ENCODE results near the gene SIGLEC9.
"Not testable (repeated sequence)": the region's sequence is repeated elsewhere in the genome, so short reads cannot be mapped to it uniquely, and the experiment has no call there.

SIGLEC9 gene

DNA sequence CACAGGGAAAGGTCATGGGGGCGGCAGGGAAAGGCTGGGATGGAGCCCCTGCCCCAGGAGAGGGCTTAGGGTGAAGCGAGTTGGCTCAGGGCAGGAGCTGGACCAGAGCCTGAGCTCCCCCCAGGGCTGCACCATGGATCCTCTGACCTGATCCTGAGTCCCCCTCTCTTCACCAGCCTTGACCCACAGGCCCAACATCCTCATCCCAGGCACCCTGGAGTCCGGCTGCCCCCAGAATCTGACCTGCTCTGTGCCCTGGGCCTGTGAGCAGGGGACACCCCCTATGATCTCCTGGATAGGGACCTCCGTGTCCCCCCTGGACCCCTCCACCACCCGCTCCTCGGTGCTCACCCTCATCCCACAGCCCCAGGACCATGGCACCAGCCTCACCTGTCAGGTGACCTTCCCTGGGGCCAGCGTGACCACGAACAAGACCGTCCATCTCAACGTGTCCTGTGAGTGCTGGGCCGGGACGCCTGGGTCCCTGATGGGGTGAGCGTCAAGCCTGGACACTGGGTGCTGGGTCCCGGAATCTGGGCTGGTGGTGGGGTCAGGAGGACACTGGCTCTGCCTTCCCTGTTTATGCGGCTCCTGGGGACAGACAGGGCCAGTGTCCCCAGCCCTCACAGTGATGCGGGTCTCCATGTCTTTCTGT, 842 bp downstream of the SIGLEC9 start:
- DNase-seq = no peak

DNA sequence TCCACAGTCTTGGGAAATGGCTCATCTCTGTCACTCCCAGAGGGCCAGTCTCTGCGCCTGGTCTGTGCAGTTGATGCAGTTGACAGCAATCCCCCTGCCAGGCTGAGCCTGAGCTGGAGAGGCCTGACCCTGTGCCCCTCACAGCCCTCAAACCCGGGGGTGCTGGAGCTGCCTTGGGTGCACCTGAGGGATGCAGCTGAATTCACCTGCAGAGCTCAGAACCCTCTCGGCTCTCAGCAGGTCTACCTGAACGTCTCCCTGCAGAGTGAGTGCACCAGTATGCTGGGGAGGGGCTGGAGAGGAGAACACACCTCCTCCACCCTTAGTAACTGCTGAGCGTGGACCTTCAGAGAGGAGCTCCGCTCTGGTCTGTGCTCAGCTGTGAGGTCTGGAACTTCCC, 2.3 kb downstream of the SIGLEC9 start:
- DNase-seq = no peak

DNA sequence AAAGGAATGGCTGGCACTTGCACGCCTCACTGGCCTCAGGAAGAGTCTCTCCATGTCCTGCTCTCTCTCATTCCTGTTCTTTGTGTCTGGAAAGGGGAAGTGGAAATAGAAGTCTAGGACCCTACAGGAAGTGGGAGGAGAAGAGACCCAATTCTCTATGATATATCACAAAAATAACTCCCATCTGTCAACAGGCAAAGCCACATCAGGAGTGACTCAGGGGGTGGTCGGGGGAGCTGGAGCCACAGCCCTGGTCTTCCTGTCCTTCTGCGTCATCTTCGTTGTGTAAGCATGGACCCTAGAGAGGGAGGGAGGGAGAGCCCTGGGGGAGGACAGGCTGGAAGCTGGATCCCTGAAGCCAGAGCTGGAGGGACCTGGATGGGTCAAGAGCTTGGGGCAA, 3.0 kb downstream of the SIGLEC9 start:
- DNase-seq = peak; percentile 50

DNA sequence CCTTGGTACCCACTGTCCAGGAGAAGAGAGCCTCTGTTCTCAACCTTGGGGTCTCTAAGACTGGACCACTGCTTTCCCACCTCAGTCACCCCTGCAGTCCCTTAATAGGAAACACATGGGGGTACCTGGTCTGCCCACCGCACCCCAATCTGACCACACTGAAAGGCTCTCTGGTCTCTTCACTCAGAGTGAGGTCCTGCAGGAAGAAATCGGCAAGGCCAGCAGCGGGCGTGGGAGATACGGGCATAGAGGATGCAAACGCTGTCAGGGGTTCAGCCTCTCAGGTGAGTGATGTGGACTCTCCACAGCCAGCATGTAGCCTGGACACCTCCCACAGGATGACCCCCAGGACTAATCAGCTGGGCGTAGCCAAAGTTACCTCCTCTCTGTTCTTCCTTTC, 3.5 kb downstream of the SIGLEC9 start:
- no peak for DNase-seq

DNA sequence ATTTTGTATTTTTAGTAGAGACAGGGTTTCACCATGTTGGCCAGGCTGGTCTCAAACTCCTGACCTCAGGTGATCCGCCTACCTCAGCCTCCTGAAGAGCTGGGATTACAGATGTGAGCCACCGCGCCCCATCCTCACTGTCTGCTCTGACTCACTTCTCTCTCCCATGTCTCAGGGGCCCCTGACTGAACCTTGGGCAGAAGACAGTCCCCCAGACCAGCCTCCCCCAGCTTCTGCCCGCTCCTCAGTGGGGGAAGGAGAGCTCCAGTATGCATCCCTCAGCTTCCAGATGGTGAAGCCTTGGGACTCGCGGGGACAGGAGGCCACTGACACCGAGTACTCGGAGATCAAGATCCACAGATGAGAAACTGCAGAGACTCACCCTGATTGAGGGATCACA, 5.0 kb downstream of the SIGLEC9 start:
- no peak for DNase-seq

DNA sequence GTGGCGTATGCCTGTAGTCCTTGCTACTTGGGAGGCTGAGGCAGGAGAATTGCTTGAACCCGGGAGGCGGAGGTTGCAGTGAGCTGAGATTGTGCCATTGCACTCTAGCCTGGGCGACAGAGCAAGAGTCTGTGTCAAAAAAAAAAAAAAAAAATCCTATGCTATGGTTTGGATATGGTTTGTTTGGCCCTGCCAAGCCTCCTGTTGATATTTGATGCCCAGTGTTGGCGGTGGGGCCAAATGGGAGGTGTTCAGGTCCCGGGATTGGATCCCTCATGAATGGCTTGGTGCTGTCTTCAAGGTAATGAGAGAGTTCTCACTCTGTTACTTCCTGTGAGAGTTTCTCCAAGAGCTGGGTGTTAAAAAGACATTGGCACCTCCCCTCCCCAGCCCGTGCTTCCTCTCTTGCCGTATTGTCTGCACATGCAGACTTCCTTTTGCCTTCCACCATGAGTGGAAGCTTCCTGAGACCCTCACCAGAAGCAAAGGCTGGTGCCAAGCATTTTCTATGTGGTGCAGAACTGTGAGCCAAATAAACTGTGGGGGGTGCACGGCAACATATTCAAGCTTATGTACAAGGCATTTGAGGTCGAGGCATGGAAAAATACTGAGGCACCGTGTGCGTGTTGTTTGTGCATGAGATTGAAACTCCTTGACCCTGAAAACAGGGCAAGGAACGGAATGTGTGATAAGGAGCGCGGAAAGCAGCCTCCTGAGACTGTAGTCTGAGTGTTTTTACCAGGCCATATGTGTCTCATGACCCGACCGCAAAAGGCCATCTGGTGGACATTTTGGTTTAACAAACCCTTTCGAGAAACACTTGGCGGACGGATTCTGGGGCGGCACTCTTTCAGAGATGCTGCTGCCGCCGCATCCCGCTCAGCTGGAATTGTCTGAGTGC, 7.3 kb downstream of the SIGLEC9 start:
- peak; percentile 74 for DNase-seq

DNA sequence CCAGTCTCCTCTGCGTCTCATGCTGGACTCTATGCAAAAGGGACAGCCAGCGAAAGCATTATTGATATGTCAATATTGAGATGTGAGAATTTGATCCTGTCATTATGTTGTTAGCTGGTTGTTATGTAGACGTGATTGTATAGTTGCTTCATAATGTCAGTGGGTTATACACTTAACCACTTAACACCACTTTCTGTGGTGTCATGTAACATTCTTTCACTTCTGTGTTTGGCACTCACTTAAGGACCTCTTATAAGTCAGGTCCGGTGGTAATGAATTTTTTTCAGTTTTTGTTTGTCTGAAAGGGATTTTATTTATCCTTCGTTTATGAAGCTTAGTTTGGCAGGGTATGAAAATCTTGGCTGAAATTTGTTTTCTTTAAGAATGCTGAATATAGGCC, 10.3 kb downstream of the SIGLEC9 start:
- no peak for DNase-seq

DNA sequence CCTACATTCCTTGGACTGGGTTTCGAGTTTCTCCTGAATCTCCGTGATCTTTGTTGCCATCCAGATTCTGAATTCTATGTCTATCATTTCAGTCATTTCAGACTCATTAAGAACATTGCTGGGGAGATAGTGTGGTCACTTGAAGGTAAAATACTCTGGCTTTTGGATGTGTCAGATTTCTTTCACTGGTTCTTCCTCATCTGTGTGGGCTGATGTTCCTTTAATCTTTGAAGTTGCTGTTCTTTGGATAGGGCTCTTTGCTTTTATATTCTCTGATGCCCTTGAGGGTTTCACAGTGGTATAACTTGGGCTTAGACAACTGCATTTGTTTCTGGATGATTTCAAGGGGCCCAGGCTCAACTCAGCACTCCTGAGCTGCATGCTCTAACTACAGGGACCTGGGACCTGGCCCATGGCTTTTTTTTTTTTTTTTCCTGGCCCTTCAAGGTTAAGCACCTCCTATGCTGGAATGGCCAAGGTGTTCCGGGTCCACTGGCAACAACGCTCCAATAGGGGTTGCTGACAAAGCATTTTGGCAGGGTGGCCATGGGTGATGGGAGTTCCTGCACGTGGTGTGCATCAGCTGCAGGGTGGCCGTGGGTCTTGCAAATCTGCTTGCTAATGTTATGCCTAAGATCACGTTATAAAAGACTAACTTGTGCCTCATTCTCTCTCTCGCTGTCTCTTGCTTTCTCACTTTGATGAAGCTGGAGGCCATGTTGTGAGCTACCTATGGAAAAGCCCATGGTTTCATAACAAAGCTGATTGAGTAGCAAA, 11.5 kb downstream of the SIGLEC9 start:
- DNase-seq = no peak

DNA sequence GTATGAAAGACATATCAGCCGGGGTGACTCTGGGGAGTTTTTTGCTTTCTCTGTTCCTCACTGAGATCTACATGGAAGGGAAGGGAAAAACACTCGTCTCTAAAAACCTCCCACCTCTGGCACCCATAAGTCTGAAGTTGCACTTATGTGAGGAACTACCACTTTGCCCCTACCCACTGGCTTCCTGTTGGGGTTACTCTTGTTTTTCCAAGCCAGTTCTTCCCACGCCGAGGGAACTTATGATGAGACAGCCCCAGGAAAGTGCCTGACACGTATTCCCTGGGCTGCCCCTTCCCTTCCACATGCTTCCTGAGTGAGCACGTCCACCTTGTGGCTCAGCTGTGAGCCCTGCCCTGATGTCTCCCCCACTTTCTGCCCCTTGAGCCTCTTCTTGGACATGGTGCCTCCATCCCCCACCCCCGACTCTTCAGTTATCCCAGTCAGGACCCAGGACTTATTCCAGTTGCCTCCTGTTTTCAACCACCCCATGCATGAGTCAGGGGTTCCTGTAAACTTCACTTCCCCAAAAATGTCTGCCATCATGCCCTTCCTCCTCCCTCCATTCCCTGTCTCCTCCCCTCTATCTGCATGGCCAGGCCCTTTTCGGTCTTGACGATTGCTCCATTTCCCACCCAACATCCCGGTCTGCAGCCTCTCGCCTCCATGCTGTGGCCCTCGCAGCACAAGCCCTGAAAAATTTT, 12.3 kb downstream of the SIGLEC9 start:
- peak; percentile 29 for DNase-seq

DNA sequence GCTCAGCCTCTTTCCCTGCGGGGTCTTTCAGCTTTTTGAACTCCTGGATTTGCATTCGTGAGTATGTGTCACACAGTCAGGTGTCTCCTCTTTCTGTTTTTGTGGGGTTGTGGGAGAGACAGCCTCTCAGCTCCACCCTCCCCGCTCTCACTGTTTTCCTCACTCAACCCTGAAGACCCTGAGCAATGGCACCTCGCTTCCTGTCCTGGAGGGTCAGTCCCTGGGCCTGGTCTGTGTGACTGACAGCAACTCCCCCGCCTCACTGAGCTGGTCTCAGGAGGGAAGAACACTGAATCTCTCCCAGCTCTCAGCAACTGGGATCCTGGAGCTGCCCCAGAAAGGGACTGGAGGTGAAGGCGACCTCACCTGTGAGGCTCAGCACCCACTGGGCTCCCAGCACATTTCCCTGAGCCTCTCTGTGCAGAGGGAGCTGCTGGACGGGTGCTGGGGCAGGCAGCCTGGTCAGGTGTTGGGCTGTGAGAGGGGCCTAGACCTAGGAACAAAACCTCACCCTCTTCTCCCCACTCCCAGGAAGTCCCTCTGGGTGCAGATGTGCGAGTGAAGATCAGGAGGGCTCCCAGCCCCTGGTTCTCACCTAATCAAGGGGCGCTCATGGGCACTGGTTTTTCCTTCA, 13.2 kb downstream of the SIGLEC9 start:
- DNase-seq = no peak

DNA sequence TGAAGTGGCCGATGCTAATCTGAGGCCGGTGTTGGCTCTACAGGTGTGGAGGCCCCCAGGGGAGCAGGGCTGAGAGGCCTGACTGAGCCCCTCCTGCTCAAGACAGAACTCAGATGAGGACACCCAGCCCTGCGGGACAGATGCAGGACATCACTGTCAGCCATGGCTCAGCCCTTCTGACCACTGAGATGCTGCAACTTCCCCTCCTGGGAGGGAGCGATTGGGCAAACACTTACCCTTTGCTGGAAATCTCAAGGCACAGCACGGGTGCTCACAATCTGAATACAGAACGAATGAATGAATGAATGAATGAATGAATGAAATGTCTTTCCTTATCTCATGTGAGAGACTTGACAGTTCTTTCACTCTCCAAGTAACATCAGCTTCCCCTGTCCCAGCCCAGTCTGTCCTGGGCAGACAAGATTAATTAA, 13.9 kb downstream of the SIGLEC9 start:
- peak; percentile 64 for DNase-seq

DNA sequence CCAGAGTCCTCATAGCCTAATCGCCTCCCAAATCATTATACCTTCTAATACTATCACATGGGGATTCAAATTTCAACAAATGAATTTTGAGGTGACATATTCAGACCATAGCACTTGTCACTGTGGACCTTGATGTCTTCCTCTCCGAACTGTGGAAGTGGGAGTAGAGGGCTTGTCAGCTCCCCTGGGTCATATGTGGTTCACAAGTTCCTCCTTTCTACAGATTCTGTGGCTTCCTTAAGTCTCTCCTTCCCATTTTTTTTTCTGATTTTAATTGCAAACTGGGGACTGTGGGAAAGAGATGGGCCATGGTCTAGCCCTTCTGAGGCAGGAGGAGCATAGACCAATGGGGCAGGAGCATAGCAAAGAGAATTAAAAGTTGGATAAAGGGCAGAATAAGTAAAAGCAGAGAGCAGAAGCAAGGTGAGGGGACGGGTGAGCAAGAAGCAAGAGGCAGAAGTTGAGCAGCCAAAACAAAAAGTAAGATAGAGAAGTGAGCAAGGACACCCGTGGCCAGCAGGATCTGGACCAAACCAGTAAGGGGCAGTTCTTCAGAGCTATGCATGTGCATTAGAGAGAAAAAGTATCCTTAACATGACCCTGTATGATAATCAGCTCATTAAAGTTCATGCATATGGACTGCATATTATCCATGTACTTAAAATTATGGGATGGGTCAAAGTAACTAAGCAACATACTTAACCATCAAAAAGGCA, 14.8 kb downstream of the SIGLEC9 start:
- DNase-seq = peak; percentile 30

DNA sequence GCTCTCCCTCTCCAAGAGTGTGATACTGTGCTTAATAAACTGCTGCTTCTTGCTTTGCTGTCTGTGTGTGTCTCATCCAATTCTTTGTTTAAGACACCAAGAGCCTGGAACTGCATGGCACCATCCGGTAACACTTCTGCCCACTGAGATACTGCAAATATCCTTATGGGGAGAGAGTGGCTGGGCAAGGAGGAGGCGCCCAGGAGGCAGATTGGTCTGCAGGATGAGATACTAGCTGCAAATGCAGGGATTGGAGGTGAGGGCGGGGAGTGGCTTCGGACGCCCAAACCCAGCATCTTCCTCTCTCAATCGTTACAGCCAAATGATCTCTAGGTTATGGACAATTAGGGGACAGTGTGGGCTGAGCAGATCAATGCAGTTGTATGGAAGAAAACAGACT, 15.7 kb downstream of the SIGLEC9 start:
- no peak for DNase-seq

DNA sequence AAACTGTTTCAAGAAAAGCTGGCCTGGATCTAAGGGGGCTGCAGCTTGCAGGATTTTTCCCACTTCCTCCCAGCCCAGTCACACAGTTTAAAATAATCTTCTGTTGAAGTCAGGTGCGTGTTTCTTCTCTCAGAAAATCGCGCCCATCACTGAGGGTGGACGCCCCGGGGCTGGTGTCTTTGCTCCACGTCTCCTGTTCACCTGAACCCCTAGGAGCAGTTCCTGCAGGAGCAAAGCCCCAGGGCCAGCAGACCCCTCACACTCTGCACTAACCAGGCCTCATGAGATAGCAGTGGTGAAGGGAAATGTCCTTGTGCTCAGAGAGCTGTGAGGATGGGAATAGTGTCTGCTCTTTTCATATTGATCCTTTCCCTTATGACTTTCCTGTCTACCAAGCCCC, 16.5 kb downstream of the SIGLEC9 start:
- DNase-seq = no peak

DNA sequence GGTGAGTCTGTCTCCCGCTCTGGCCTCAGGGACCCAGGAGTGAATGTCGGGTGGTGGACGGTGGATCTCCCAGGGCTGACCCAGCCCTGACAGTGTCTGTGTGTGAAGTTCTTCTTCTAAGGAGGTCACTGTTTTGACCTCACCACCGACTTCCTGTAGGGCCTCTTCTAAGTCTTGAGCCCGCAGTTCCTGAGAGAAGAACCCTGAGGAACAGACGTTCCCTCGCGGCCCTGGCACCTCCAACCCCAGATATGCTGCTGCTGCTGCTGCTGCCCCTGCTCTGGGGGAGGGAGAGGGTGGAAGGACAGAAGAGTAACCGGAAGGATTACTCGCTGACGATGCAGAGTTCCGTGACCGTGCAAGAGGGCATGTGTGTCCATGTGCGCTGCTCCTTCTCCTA, 17.4 kb downstream of the SIGLEC9 start, which contains the start of gene SIGLEC7:
Gene SIGLEC7, plus strand, starts transcription at position 183 of the 400 bp plus-strand sequence. Its CDS starts 69 bp downstream, at position 252.
- no peak for DNase-seq

DNA sequence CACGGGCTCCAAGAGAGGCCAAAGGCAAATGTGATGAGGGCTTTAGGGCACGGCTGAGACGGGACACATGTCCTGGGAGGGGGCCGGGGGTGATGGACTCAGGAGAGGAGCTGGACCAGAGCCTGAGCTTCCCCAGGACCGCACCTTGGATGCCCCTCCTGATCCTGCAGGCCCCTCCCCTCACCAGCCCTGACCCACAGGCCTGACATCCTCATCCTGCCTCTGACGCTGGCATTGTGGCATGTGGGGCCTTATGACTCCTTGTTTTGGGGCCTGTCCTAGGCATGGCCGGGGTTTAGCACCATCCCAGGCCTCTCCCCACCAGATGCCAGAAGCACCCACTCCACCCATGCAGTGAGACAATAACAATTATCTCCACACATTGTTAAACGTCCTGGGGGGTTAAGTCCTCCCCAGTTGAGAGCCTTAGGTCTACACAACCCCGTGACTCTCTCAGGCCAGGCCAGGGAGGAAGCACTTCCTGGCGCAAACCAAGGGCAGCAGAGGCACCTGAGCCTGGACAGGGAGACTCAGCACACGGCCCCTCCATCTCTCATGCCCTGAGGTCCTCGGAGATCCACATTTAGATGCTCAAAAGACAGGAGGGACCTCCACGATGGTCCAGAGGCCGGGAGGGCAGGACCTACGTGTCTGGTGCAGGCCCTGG, 18.2 kb downstream of the SIGLEC9 start:
- DNase-seq = not testable (repeated sequence)

DNA sequence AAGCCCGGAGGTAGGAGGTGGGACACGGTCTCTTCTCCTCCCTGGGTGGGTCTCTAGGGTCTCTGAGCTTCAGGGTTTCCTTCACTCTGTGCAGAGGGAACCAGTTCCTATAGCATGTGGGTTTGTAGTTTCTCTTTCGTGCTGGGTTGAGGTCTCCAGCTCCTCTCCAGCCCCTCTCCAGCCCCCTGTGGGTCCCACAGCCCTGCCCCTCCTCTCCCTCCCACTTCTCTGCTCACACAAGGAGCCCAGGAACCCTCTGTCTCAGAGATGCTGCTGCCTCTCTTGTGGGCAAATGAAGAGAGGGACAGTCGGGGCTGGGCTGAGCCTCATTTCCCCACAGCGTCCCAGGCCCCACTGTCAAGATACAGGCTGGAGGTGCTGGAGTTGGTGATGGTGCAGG, 18.8 kb downstream of the SIGLEC9 start:
- no peak for DNase-seq

DNA sequence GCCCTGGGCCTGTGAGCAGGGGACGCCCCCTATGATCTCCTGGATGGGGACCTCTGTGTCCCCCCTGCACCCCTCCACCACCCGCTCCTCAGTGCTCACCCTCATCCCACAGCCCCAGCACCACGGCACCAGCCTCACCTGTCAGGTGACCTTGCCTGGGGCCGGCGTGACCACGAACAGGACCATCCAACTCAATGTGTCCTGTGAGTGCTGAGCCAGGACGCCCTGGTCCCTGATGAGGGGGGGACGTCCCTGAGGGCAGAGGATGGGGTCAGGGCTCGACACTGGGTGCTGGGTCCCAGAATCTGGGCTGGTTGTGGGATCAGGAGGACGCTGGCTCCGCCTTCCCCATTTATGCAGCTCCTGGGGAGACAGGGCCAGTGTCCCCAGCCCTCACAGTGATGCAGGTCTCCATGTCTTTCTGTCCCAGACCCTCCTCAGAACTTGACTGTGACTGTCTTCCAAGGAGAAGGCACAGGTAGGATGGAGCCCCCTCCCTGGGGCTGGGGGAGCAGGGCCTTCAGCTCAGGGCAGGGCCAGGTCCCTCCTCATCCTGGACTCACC, 19.9 kb downstream of the SIGLEC9 start:
- no peak for DNase-seq

DNA sequence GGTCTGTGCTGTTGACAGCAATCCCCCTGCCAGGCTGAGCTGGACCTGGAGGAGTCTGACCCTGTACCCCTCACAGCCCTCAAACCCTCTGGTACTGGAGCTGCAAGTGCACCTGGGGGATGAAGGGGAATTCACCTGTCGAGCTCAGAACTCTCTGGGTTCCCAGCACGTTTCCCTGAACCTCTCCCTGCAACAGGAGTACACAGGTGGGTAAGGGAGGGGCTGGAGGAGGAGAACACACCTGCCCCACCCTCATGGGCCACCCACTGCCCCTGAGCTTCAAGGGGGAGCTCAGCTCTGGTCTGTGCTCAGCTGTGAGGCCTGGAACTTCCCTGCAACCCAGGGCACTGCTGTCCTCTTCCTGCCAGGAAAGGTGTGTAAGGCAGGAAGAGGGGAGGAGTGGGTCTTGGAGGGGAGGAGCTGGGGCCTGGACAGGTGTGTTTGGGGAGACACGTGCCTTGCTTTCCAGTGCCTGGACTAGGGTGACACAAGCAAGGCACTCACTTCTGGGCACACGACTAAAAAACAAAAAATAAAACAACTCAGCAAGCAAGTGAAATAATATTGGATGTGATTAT, 21.3 kb downstream of the SIGLEC9 start:
- DNase-seq = no peak

DNA sequence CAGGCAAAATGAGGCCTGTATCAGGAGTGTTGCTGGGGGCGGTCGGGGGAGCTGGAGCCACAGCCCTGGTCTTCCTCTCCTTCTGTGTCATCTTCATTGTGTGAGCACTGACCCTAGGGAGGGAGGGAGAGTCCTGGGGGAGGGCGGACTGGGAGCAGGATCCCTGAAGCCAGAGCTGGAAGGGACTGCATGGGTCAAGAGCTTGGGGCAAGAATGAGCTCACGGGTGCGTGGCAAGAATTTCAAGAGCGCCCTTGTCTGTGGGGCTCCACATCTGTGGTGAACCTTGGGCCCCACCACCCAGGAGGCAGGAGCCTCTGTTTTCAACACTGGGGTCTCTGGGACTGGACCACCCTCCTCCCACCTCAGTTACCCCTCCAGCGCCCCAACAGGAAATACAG, 22.0 kb downstream of the SIGLEC9 start:
- no peak for DNase-seq

All from hematopoietic multipotent progenitor cell treated with erythropoietin and hydrocortisone succinate and interleukin-3 and kit ligand, for 6 days (in vitro differentiated cells).